WTC11 (cell line): ENCODE data around the gene DHX40.

Source experiments
- ARID4B ChIP-seq: sonication (generic); formaldehyde crosslinking; IDR thresholded peaks from 2 replicates; pipeline ENCODE4 v1.8.0; 2023; ENCODE audit warnings: missing genetic modification reagents, mild to moderate bottlenecking, borderline replicate concordance
- ATF3 ChIP-seq: sonication (generic); formaldehyde crosslinking; conservative IDR thresholded peaks from 2 replicates; pipeline ENCODE4 v1.8.1; 2022; ENCODE audit warnings: mild to moderate bottlenecking, missing genetic modification reagents
- CREB1 ChIP-seq: sonication (generic); formaldehyde crosslinking; IDR thresholded peaks from 2 replicates; pipeline ENCODE4 v1.8.0; 2023; ENCODE audit warnings: mild to moderate bottlenecking, missing genetic modification reagents
- CTCF ChIP-seq: fragments of 200-600 bp; IDR thresholded peaks from 2 replicates; pipeline ENCODE4 v1.8.0; 2022; ENCODE audit warnings: antibody characterized with exemption
- TCF7 ChIP-seq: sonication (generic); formaldehyde crosslinking; IDR thresholded peaks from 2 replicates; pipeline ENCODE4 v1.8.0; 2022; ENCODE audit warnings: mild to moderate bottlenecking, low read depth, missing genetic modification reagents, moderate library complexity
- ZBTB43 ChIP-seq: sonication (generic); formaldehyde crosslinking; IDR thresholded peaks from 2 replicates; pipeline ENCODE4 v1.8.1; 2023; ENCODE audit warnings: mild to moderate bottlenecking, missing genetic modification reagents
- ZNF138 ChIP-seq: sonication (generic); formaldehyde crosslinking; conservative IDR thresholded peaks from 2 replicates; pipeline ENCODE4 v1.8.1; 2022; ENCODE audit warnings: mild to moderate bottlenecking, moderate library complexity, missing genetic modification reagents
- TF ChIP-seq, protein P1 (sequence below): sonication (generic); formaldehyde crosslinking; IDR thresholded peaks from 2 replicates; pipeline ENCODE4 v1.8.0; 2022; ENCODE audit warnings: mild to moderate bottlenecking, missing genetic modification reagents
- TF ChIP-seq, protein P2 (sequence below): sonication (generic); formaldehyde crosslinking; IDR thresholded peaks from 2 replicates; pipeline ENCODE4 v1.8.0; 2022; ENCODE audit warnings: mild to moderate bottlenecking, missing genetic modification reagents

GRCh38 chr17:59634632-59635541, 69.5 kb downstream of the DHX40 start:
- TF ChIP-seq CTCF (no peak), ATF3 (no peak), ZBTB43 (no peak), ARID4B (CRISPR knock-in tag) (no peak), CREB1 (CRISPR knock-in tag) (no peak), TCF7 (CRISPR knock-in tag) (no peak), ZNF138 (CRISPR knock-in tag) (no peak)
- TF ChIP-seq, protein P1, sequence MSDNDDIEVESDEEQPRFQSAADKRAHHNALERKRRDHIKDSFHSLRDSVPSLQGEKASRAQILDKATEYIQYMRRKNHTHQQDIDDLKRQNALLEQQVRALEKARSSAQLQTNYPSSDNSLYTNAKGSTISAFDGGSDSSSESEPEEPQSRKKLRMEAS (CRISPR knock-in tag): no peak
- TF ChIP-seq, protein P2, sequence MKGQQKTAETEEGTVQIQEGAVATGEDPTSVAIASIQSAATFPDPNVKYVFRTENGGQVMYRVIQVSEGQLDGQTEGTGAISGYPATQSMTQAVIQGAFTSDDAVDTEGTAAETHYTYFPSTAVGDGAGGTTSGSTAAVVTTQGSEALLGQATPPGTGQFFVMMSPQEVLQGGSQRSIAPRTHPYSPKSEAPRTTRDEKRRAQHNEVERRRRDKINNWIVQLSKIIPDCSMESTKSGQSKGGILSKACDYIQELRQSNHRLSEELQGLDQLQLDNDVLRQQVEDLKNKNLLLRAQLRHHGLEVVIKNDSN (CRISPR knock-in tag): no peak
